MM.1S (cell line): Measurements from ENCODE around the gene MPO.

ENCODE experiments used
- DNase-seq: peaks from one replicate; pipeline ENCODE4 v3.0.0-alpha.2; 2015
- H2AFZ ChIP-seq: fragments of 300-600 bp; sonication (generic); 2 replicates; pipeline ENCODE4 v1.6.0; 2016; ENCODE audit warnings: antibody characterized with exemption, low read length
- H3F3A ChIP-seq: fragments of 300-600 bp; sonication (generic); 2 replicates; pipeline ENCODE4 v1.6.1; 2016; ENCODE audit warnings: mild to moderate bottlenecking, antibody characterized with exemption, low read length, moderate library complexity, mixed read lengths; ENCODE audit not compliant: insufficient read depth
- H3K27ac ChIP-seq: fragments of 300-600 bp; sonication (generic); 2 replicates; pipeline ENCODE4 v1.5.1; 2016; ENCODE audit warnings: mild to moderate bottlenecking, low read length
- H3K27me3 ChIP-seq: fragments of 300-600 bp; sonication (generic); replicated peaks from 2 replicates; pipeline ENCODE4 v1.6.0; 2016; ENCODE audit warnings: low read length; ENCODE audit not compliant: insufficient read depth
- H3K36me3 ChIP-seq: fragments of 300-600 bp; sonication (generic); replicated peaks from 2 replicates; pipeline ENCODE4 v1.6.1; 2016; ENCODE audit warnings: mild to moderate bottlenecking, low read length, mixed read lengths; ENCODE audit not compliant: insufficient read depth
- H3K4me1 ChIP-seq: fragments of 300-600 bp; sonication (generic); 2 replicates; pipeline ENCODE4 v1.6.1; 2016; ENCODE audit warnings: low read length, mixed read lengths
- H3K4me2 ChIP-seq: fragments of 300-600 bp; sonication (generic); 2 replicates; pipeline ENCODE4 v1.6.0; 2016; ENCODE audit warnings: low read depth, low read length
- H3K4me3 ChIP-seq: fragments of 300-600 bp; sonication (generic); 2 replicates; pipeline ENCODE4 v1.5.1; 2016; ENCODE audit warnings: low read length, mixed read lengths
- H3K79me2 ChIP-seq: fragments of 300-600 bp; sonication (generic); 2 replicates; pipeline ENCODE4 v1.6.1; 2016; ENCODE audit warnings: mixed run types, low read length, mixed read lengths
- H3K9ac ChIP-seq: fragments of 300-600 bp; sonication (generic); 2 replicates; pipeline ENCODE4 v1.6.1; 2016; ENCODE audit warnings: low read length, mixed read lengths
- H3K9me2 ChIP-seq: fragments of 300-600 bp; sonication (generic); replicated peaks from 2 replicates; pipeline ENCODE4 v1.6.1; 2016; ENCODE audit warnings: mild to moderate bottlenecking, low read length, mixed read lengths; ENCODE audit not compliant: insufficient read depth
- H3K9me3 ChIP-seq: fragments of 300-600 bp; sonication (generic); replicated peaks from 2 replicates; pipeline ENCODE4 v1.6.1; 2016; ENCODE audit warnings: mild to moderate bottlenecking, low read length, mixed read lengths; ENCODE audit not compliant: insufficient read depth
- H4K20me1 ChIP-seq: fragments of 300-600 bp; sonication (generic); 2 replicates; pipeline ENCODE4 v1.6.1; 2016; ENCODE audit warnings: mild to moderate bottlenecking, low read length, moderate library complexity, mixed read lengths; ENCODE audit not compliant: insufficient read depth
- CTCF ChIP-seq: fragments of 300-600 bp; sonication (generic); IDR thresholded peaks from 2 replicates; pipeline ENCODE4 v1.5.1; 2016; ENCODE audit warnings: antibody characterized with exemption, low read length, mixed read lengths
- EZH2 ChIP-seq: fragments of 300-600 bp; sonication (generic); optimal IDR thresholded peaks from 2 replicates; pipeline ENCODE3; 2017; ENCODE audit warnings: low read depth, mild to moderate bottlenecking, antibody characterized with exemption, low read length, mixed read lengths
- EZH2phosphoT487 ChIP-seq: fragments of 300-600 bp; sonication (generic); IDR thresholded peaks from 2 replicates; pipeline ENCODE4 v1.6.1; 2018; ENCODE audit warnings: antibody characterized with exemption, low read length

MPO gene

GRCh38 chr17:58232707-58233156 lies 48.0 kb downstream of the MPO start:
- no peaks in the 10 kb centered on the region for H3K9me2 ChIP-seq
- H3K36me3 ChIP-seq, result no peaks in the 10 kb centered on the region
- DNase-seq, result peak; percentile 65
- H3K4me2 ChIP-seq, result peak overlapping the region; percentile 59
- H3K79me2 ChIP-seq, result no peaks in the 10 kb centered on the region
- no peaks in the 10 kb centered on the region; the same call in 1 of the 2 replicates for H4K20me1 ChIP-seq
- TF ChIP-seq CTCF, result no peak
- H3F3A ChIP-seq, result peaks cover 14% of the 10 kb centered on the region; the same call in 1 of the 2 replicates
- H3K27ac ChIP-seq, result no peak overlapping the region
- H3K4me3 ChIP-seq, result no peak overlapping the region
- peaks cover 14% of the 10 kb centered on the region for H3K4me1 ChIP-seq
- H3K9ac ChIP-seq, result no peak overlapping the region
- H3K9me3 ChIP-seq, result no peaks in the 10 kb centered on the region
- H3K27me3 ChIP-seq, result peaks cover 94% of the 10 kb centered on the region
- no peak overlapping the region for H2AFZ ChIP-seq

- Histone ChIP-seq H3F3A (peaks cover 14% of the 10 kb centered on the region; the same call in 1 of the 2 replicates), H3K9ac (no peak overlapping the region), H3K36me3 (no peaks in the 10 kb centered on the region), H3K4me1 (peaks cover 14% of the 10 kb centered on the region), H3K9me2 (no peaks in the 10 kb centered on the region), H3K27ac (no peak overlapping the region), H3K4me2 (no peak overlapping the region), H3K9me3 (no peaks in the 10 kb centered on the region), H2AFZ (no peak overlapping the region), H3K27me3 (peaks cover 94% of the 10 kb centered on the region), H4K20me1 (no peaks in the 10 kb centered on the region; the same call in 1 of the 2 replicates), H3K79me2 (no peaks in the 10 kb centered on the region), H3K4me3 (no peak overlapping the region)
- TF ChIP-seq EZH2, result no peak
- no peak for TF ChIP-seq CTCF
- TF ChIP-seq EZH2phosphoT487, result no peak
- no peak for DNase-seq
Measured at GRCh38 chr17:58231641-58232040, 49.1 kb downstream of the MPO start.

- no peak for DNase-seq
- no peak overlapping the region for H2AFZ ChIP-seq
Measured at GRCh38 chr17:58229881-58230280, 50.9 kb downstream of the MPO start.

More at GRCh38 chr17:58229881-58230280, 50.9 kb downstream of the MPO start:
- H3K36me3 ChIP-seq, result no peaks in the 10 kb centered on the region
- no peaks in the 10 kb centered on the region for H3K79me2 ChIP-seq
- no peak overlapping the region for H3K27ac ChIP-seq
- H3K4me2 ChIP-seq, result no peak overlapping the region
- no peaks in the 10 kb centered on the region; the same call in 1 of the 2 replicates for H4K20me1 ChIP-seq
- no peaks in the 10 kb centered on the region for H3K9me3 ChIP-seq
- H3K27me3 ChIP-seq, result peaks cover 90% of the 10 kb centered on the region
- H3K9me2 ChIP-seq, result no peaks in the 10 kb centered on the region
- no peak overlapping the region for H3K4me3 ChIP-seq
- H3K4me1 ChIP-seq, result peaks cover 14% of the 10 kb centered on the region
- peaks cover 14% of the 10 kb centered on the region; the same call in 1 of the 2 replicates for H3F3A ChIP-seq
- H3K9ac ChIP-seq, result no peak overlapping the region
- no peak for TF ChIP-seq EZH2
- TF ChIP-seq EZH2phosphoT487, result no peak
- TF ChIP-seq CTCF, result no peak
